AG09309 (cell line): ENCODE measurements around the gene LRRC58.
"Not testable (repeated sequence)": the region's sequence is repeated elsewhere in the genome, so short reads cannot be mapped to it uniquely, and the experiment has no call there.

ENCODE experiments used
- DNase-seq: peaks from one replicate; pipeline ENCODE4 v3.0.0-alpha.2; 2010; ENCODE audit warnings: low read depth
- H3K4me3 ChIP-seq: 2 replicates; pipeline ENCODE4 v1.5.1; 2011; ENCODE audit warnings: mild to moderate bottlenecking, low read depth, low read length, moderate library complexity; ENCODE audit not compliant: control insufficient read depth
- CTCF ChIP-seq: IDR thresholded peaks from 2 replicates; pipeline ENCODE4 v1.5.1; 2011; ENCODE audit warnings: mild to moderate bottlenecking, low read depth, low read length, inconsistent platforms; ENCODE audit not compliant: insufficient read depth, control insufficient read depth; ENCODE audit errors: missing control alignments

The LRRC58 gene

DNA sequence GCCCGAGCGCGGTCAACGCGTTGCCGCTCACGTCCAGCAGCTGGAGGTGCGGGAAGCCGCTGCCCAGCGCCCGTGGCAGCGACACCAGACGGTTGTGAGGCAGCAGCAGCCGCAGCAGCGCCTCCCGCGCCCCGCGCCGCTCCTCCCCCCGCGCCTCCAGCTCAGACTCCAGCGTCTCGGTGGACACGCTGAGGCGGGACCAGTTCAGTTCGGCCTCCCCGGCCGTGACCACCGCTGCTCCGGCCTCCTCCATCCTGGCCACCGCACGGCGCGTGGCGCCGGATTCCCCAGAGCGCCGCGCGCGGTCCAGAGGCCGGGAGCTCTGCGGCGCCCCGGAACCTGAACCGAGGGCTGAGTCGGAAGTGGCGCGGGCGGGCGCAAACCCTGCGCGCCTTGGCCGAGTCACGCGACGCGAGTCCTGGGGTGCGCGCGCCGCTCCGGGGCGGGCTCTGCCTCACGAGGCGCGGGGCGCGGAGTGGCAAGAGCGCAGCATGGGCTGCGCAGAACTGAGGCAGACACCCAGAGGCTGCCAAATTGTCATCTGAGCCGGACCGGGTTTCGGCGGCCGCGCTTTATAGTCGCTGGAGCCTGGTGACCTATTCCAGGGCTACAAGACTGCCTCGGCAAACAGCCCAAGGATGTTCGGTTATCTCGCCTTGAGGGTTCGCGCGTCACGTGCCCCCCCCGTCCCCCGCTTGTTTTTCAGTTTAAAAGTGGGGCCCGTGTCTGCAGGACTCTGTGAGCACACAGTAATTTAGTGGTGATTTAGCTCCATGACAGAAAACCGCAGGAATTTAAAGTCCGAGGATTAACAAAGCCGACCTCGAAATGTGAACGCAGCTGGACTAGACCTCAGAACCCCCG, at the start of gene LRRC58:
LRRC58 (minus strand) TSS at position 364 of the 864 bp plus-strand sequence; CDS start at position 253, 111 bp downstream.
- peak; percentile 55 for DNase-seq
- TF ChIP-seq CTCF = peak; percentile 4
- peak within 1 kb of the TSS; percentile 95 for H3K4me3 ChIP-seq

DNA sequence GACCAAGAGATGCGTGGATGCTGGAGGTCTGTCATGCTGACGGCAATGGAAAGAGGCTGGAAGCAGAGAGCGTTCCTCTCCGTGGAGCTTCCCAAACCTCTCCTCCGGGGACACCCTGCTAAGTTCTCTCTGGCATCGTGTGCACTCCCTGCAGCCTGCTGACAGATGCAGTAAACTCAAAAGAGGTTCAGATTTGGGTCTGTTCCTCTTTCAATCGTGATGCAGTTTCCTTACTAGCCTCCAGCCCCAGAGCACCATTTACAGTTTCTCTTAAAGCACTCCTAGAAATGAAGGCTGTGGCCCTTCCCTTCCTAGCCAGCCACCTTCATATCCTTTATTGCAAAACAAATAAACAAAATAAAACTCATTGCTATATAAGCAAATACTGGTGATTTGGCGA, 47.3 kb upstream of the LRRC58 start:
- no peak for TF ChIP-seq CTCF
- DNase-seq = no peak

GRCh38 chr3:120394347-120394746, 45.2 kb upstream of the LRRC58 start:
- no peak for DNase-seq
- TF ChIP-seq CTCF = no peak
- no peak overlapping the region for H3K4me3 ChIP-seq

More for the DNA sequence above, 47.3 kb upstream of the LRRC58 start:
- H3K4me3 ChIP-seq = no peak overlapping the region

- DNase-seq = no peak
- H3K4me3 ChIP-seq = no peak overlapping the region
- no peak for TF ChIP-seq CTCF
These were observed 44.6 kb upstream of the LRRC58 start for GRCh38 chr3:120393761-120394160.

DNA sequence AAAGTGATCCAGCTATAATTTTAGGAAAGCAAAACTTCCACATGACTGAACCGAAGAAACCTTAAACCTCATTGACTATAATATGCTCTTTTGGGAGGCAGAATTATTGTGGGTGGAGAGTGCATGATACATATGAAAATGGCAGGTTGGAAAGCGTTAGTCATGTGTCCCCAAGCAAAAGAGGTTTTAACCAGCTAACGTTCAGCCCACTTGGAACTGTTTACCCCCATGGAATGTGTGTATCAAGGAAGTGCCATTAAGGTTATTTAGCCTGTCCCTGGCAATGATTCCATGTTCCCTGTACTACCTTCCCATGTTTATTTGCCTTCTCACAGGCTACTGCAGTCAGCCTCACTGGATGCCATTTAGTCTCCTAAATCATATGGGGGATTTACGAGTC, 44.1 kb upstream of the LRRC58 start:
- H3K4me3 ChIP-seq = no peak overlapping the region
- no peak for TF ChIP-seq CTCF
- no peak for DNase-seq

- TF ChIP-seq CTCF = no peak
- DNase-seq = no peak
- H3K4me3 ChIP-seq = no peak overlapping the region
These were observed 33.8 kb upstream of the LRRC58 start for GRCh38 chr3:120382941-120383447.

GRCh38 chr3:120381503-120381902, 32.3 kb upstream of the LRRC58 start:
- H3K4me3 ChIP-seq = no peak overlapping the region
- TF ChIP-seq CTCF = no peak
- DNase-seq = no peak

DNA sequence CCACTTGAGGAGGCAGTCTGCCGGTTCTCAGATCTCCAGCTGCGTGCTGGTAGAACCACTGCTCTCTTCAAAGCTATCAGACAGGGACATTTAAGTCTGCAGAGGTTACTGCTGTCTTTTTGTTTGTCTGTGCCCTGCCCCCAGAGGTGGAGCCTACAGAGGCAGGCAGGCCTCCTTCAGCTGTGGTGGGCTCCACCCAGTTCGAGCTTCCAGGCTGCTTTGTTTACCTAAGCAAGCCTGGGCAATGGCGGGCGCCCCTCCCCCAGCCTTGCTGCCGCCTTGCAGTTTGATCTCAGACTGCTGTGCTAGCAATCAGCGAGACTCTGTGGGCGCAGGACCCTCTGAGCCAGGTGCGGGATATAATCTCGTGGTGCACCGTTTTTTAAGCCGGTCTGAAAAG, 28.8 kb upstream of the LRRC58 start:
- not testable (repeated sequence) for H3K4me3 ChIP-seq, DNase-seq
